Measurements from ENCODE around the gene EEF1AKMT4.

EEF1AKMT4 gene

GRCh38 chr3:184218814-184219213, 30.7 kb upstream of the EEF1AKMT4 start:
- H3K4me3 ChIP-seq (replicated peaks; ENCODE audit: low read depth, low read length) = no peak overlapping the region
- no peak for TF ChIP-seq CTCF (IDR thresholded peaks at IDR 0.05; ENCODE audit: low read length, missing control alignments)
- DNase-seq (ENCODE audit: low read depth) = no peak

- no peak overlapping the region for H3K4me3 ChIP-seq (replicated peaks; ENCODE audit: low read depth, low read length)
- no peak for TF ChIP-seq CTCF (IDR thresholded peaks at IDR 0.05; ENCODE audit: low read length, missing control alignments)
- DNase-seq (ENCODE audit: low read depth) = no peak
These were observed 27.0 kb upstream of the EEF1AKMT4 start for GRCh38 chr3:184222521-184222920.

GRCh38 chr3:184223946-184224345, 25.5 kb upstream of the EEF1AKMT4 start:
- no peak for DNase-seq (ENCODE audit: low read depth)
- no peak for TF ChIP-seq CTCF (IDR thresholded peaks at IDR 0.05; ENCODE audit: low read length, missing control alignments)
- no peak overlapping the region for H3K4me3 ChIP-seq (replicated peaks; ENCODE audit: low read depth, low read length)

GRCh38 chr3:184227481-184227935, 22.0 kb upstream of the EEF1AKMT4 start:
- TF ChIP-seq CTCF (IDR thresholded peaks at IDR 0.05; ENCODE audit: low read length, missing control alignments) = peak; percentile 84
- DNase-seq (ENCODE audit: low read depth) = peak; percentile 32
- no peak overlapping the region for H3K4me3 ChIP-seq (replicated peaks; ENCODE audit: low read depth, low read length)

- no peak for TF ChIP-seq CTCF (IDR thresholded peaks at IDR 0.05; ENCODE audit: low read length, missing control alignments)
- H3K4me3 ChIP-seq (replicated peaks; ENCODE audit: low read depth, low read length) = no peak overlapping the region
- no peak for DNase-seq (ENCODE audit: low read depth)
These were observed 20.9 kb upstream of the EEF1AKMT4 start for GRCh38 chr3:184228376-184229137.

GRCh38 chr3:184229394-184230080, 19.9 kb upstream of the EEF1AKMT4 start, which contains the start of gene VWA5B2:
VWA5B2 (plus strand) TSS chr3:184229585; CDS start chr3:184230529, 944 bp downstream.
- DNase-seq (ENCODE audit: low read depth) = peak; percentile 32
- no peak for TF ChIP-seq CTCF (IDR thresholded peaks at IDR 0.05; ENCODE audit: low read length, missing control alignments)
- H3K4me3 ChIP-seq (replicated peaks; ENCODE audit: low read depth, low read length) = peak within 1 kb of the TSS; percentile 33

All from fibroblast of pulmonary artery (primary cell).